ENCODE data around the gene CEP63. TPM values are rescaled to one million over a fixed set of nuclear protein-coding genes. Genes with fewer than 3 reads are reported as not detected.
A peak's percentile ranks its signal among the peaks of the same experiment; 100 is the strongest.
"Not testable (repeated sequence)": the region's sequence is repeated elsewhere in the genome, so short reads cannot be mapped to it uniquely, and the experiment has no call there.

The CEP63 gene
- polyA plus RNA-seq, 3 donors = 11.1 to 18.8 (median 17.2) TPM

DNA sequence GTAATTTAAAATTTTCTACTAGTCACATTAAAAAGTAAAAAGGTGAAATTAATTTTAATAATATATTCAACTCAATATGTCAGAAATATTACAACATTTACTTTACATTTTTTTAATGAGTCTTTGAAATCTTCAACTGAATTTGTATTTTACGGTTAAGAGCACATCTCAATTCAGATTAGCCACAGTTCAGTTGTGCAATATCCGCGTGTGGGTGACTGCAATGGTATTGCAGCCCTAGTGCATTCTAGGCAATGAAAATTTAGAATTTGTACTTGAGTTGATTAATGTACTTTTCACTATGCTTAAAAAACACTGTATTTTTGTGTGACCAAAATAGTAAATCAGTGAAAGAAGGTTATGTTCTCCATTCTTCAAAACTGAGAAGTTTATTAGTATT, 57.3 kb downstream of the CEP63 start:
- Histone ChIP-seq H3K9ac (ENCODE audit: insufficient read depth, low read length, poor library complexity, severe bottlenecking) (peak overlapping the region; percentile 5), H3K36me3 (replicated peaks in 1 of 2; ENCODE audit: control insufficient read depth in 1 of 2, insufficient read depth in 2 of 2, low read length in 2 of 2) (peaks cover 26 to 47% of the 10 kb centered on the region in 2 donors), H3K9me3 (replicated peaks in 1 of 2; ENCODE audit: control insufficient read depth in 1 of 2, insufficient read depth in 1 of 2, low read length in 2 of 2) (no peaks in the 10 kb centered on the region), H3K4me2 (replicated peaks; ENCODE audit: extremely low read depth, low read length, poor library complexity, severe bottlenecking) (peak overlapping the region; percentile 66), H3K4me1 (ENCODE audit: control insufficient read depth in 1 of 2, insufficient read depth in 2 of 2, low read length in 2 of 2) (peaks cover 41 to 45% of the 10 kb centered on the region in 2 donors), H4K20me1 (ENCODE audit: insufficient read depth, low read length) (no peaks in the 10 kb centered on the region), H2AFZ (ENCODE audit: insufficient read depth, low read depth, low read length, poor library complexity, severe bottlenecking) (no peak overlapping the region), H3K79me2 (ENCODE audit: insufficient read depth, low read length) (peaks cover 5% of the 10 kb centered on the region), H3K27ac (ENCODE audit: low read depth in 1 of 2, low read length in 2 of 2) (peak overlapping the region in 1 of 2 donors; percentile 85), H3K27me3 (ENCODE audit: control insufficient read depth in 2 of 2, insufficient read depth in 2 of 2, low read length in 2 of 2) (no peaks in the 10 kb centered on the region), H3K4me3 (replicated peaks in 1 of 3; ENCODE audit: low read depth in 2 of 3, low read length in 3 of 3) (peak overlapping the region in 1 of 3 experiments; percentile 38)
- peak; percentile 56 to 78 (median 64) for DNase-seq
- intact Hi-C loops (cut with micrococcal nuclease) = loop anchor here (2.0 to 10.0 kb wide), 2 partner anchors 58 kb away; partner anchors contain the start of genes ANAPC13 (in 2 of the 2) and CEP63 (in 1 of the 2)
- Mint-ChIP-seq H3K27me3 (ENCODE audit: low read depth in 3 of 3) (no peaks in the 10 kb centered on the region), H3K27ac (peak overlapping the region; percentile 66 to 97 (median 91)), H3K4me1 (peaks cover 28% of the 10 kb centered on the region), H3K4me3 (no peak overlapping the region), H3K36me3 (peaks cover 31 to 32% of the 10 kb centered on the region in 2 donors), H3K9me3 (no peaks in the 10 kb centered on the region)
- TF ChIP-seq, protein P1, sequence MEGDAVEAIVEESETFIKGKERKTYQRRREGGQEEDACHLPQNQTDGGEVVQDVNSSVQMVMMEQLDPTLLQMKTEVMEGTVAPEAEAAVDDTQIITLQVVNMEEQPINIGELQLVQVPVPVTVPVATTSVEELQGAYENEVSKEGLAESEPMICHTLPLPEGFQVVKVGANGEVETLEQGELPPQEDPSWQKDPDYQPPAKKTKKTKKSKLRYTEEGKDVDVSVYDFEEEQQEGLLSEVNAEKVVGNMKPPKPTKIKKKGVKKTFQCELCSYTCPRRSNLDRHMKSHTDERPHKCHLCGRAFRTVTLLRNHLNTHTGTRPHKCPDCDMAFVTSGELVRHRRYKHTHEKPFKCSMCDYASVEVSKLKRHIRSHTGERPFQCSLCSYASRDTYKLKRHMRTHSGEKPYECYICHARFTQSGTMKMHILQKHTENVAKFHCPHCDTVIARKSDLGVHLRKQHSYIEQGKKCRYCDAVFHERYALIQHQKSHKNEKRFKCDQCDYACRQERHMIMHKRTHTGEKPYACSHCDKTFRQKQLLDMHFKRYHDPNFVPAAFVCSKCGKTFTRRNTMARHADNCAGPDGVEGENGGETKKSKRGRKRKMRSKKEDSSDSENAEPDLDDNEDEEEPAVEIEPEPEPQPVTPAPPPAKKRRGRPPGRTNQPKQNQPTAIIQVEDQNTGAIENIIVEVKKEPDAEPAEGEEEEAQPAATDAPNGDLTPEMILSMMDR (IDR thresholded peaks at IDR 0.05) = no peak
- WGBS (ENCODE audit: insufficient coverage) = no CpG with 5 or more reads among the region's 3 CpGs

DNA sequence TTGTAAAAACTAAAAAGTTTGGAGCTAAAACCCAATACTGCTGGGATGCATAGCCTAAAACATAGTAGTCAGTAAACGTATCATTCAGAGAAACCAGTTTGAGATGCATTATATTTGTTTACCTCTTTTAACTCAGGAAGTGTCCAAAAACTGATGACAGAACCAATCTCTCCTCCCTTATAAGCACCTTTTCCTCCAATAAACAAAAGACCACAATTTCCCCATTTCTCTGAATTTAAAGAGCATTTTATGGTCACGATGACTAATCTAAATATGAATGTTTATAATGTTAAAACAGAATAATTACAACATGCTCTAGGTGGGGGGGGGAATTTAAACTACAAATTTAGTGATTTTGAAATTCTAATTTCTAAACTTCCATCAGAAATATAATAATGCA, 58.5 kb downstream of the CEP63 start:
- H2AFZ ChIP-seq (ENCODE audit: insufficient read depth, low read depth, low read length, poor library complexity, severe bottlenecking) = no peak overlapping the region
- Mint-ChIP-seq H3K27me3 (ENCODE audit: low read depth in 3 of 3) (no peaks in the 10 kb centered on the region), H3K4me1 (peaks cover 28% of the 10 kb centered on the region), H3K4me3 (peak overlapping the region in 1 of 2 donors; percentile 79), H3K36me3 (peaks cover 35 to 36% of the 10 kb centered on the region in 2 donors), H3K9me3 (no peaks in the 10 kb centered on the region), H3K27ac (peak overlapping the region; percentile 91 to 97 (median 94))
- H3K4me1 ChIP-seq (ENCODE audit: control insufficient read depth in 1 of 2, insufficient read depth in 2 of 2, low read length in 2 of 2) = peaks cover 41 to 45% of the 10 kb centered on the region in 2 donors
- no peaks in the 10 kb centered on the region for H4K20me1 ChIP-seq (ENCODE audit: insufficient read depth, low read length)
- intact Hi-C loops (cut with micrococcal nuclease) = loop anchor here in 1 of 2 donors (10.0 kb wide), 1 partner anchor 60 kb away; the partner anchor contains the start of genes ANAPC13 and CEP63
- TF ChIP-seq, protein P1 (IDR thresholded peaks at IDR 0.05) = no peak
- peak overlapping the region; percentile 27 for H3K4me2 ChIP-seq (replicated peaks; ENCODE audit: extremely low read depth, low read length, poor library complexity, severe bottlenecking)
- no peaks in the 10 kb centered on the region for H3K27me3 ChIP-seq (ENCODE audit: control insufficient read depth in 2 of 2, insufficient read depth in 2 of 2, low read length in 2 of 2)
- H3K36me3 ChIP-seq (replicated peaks in 1 of 2; ENCODE audit: control insufficient read depth in 1 of 2, insufficient read depth in 2 of 2, low read length in 2 of 2) = peaks cover 27 to 48% of the 10 kb centered on the region in 2 donors
- H3K4me3 ChIP-seq (replicated peaks in 1 of 3; ENCODE audit: low read depth in 2 of 3, low read length in 3 of 3) = peak overlapping the region in 2 of 3 experiments; percentile 9 to 50
- peak overlapping the region; percentile 81 to 85 for H3K27ac ChIP-seq (ENCODE audit: low read depth in 1 of 2, low read length in 2 of 2)
- peak; percentile 63 to 80 (median 73) for DNase-seq
- peaks cover 5% of the 10 kb centered on the region for H3K79me2 ChIP-seq (ENCODE audit: insufficient read depth, low read length)
- no CpG with 5 or more reads among the region's 2 CpGs for WGBS (ENCODE audit: insufficient coverage)
- no peaks in the 10 kb centered on the region for H3K9me3 ChIP-seq (replicated peaks in 1 of 2; ENCODE audit: control insufficient read depth in 1 of 2, insufficient read depth in 1 of 2, low read length in 2 of 2)
- peak overlapping the region; percentile 49 for H3K9ac ChIP-seq (ENCODE audit: insufficient read depth, low read length, poor library complexity, severe bottlenecking)

DNA sequence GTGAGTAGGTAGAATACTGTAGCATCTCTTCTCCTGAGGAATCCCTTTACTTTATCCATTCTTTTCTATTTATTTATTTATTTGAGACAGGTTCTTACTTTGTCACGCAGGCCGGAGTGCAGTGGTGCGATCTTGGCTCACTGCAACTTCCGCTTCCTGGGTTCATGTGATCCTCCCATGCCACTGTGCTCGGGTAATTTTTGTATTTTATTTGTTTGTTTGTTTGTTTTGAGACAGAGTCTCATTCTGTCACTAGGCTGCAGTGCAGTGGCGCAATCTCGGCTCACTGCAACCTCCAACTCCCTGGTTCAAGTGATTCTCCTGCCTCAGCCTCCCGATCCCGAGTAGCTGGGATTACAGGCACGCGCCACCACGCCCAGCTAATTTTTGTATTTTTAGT, 58.9 kb downstream of the CEP63 start:
- H3K4me3 Mint-ChIP-seq = peak overlapping the region; percentile 27 to 79
- not testable (repeated sequence) for H3K9me3 ChIP-seq (replicated peaks in 1 of 2; ENCODE audit: control insufficient read depth in 1 of 2, insufficient read depth in 1 of 2, low read length in 2 of 2); H4K20me1 ChIP-seq (ENCODE audit: insufficient read depth, low read length); H3K9me3 Mint-ChIP-seq; H3K27me3 Mint-ChIP-seq (ENCODE audit: low read depth in 3 of 3); H3K27me3 ChIP-seq (ENCODE audit: control insufficient read depth in 2 of 2, insufficient read depth in 2 of 2, low read length in 2 of 2); H3K79me2 ChIP-seq (ENCODE audit: insufficient read depth, low read length); H2AFZ ChIP-seq (ENCODE audit: insufficient read depth, low read depth, low read length, poor library complexity, severe bottlenecking)
- Histone ChIP-seq H3K9ac (ENCODE audit: insufficient read depth, low read length, poor library complexity, severe bottlenecking) (peak overlapping the region; percentile 49), H3K36me3 (replicated peaks in 1 of 2; ENCODE audit: control insufficient read depth in 1 of 2, insufficient read depth in 2 of 2, low read length in 2 of 2) (peaks cover 29 to 48% of the 10 kb centered on the region in 2 donors), H3K4me3 (replicated peaks in 1 of 3; ENCODE audit: low read depth in 2 of 3, low read length in 3 of 3) (peak overlapping the region in 2 of 3 experiments; percentile 9 to 50), H3K4me1 (ENCODE audit: control insufficient read depth in 1 of 2, insufficient read depth in 2 of 2, low read length in 2 of 2) (peaks cover 41 to 45% of the 10 kb centered on the region in 2 donors), H3K27ac (ENCODE audit: low read depth in 1 of 2, low read length in 2 of 2) (peak overlapping the region; percentile 81 to 85), H3K4me2 (replicated peaks; ENCODE audit: extremely low read depth, low read length, poor library complexity, severe bottlenecking) (peak overlapping the region; percentile 27)
- 93% methylated on average over 2 of the region's 12 CpGs for WGBS (ENCODE audit: insufficient coverage)
- peaks cover 28% of the 10 kb centered on the region for H3K4me1 Mint-ChIP-seq
- intact Hi-C loops (cut with micrococcal nuclease) = loop anchor here in 1 of 2 donors (10.0 kb wide), 1 partner anchor 60 kb away; the partner anchor contains the start of genes ANAPC13 and CEP63
- H3K27ac Mint-ChIP-seq = peak overlapping the region; percentile 91 to 97 (median 94)
- DNase-seq = peak; percentile 54 to 74 (median 66)
- H3K36me3 Mint-ChIP-seq = peaks cover 36 to 37% of the 10 kb centered on the region in 2 donors
